IMR-90 (cell line): ENCODE results near the gene PPP2R5A. TPM values are rescaled to one million over a fixed set of nuclear protein-coding genes. Genes with fewer than 3 reads are reported as not detected.

Experiments
- ATAC-seq: fragments of 200-7000 bp; cut with Tn5 transposase; 2 replicates; pipeline ENCODE4 v1.9.1; 2020; ENCODE audit warnings: low read depth, mild to moderate bottlenecking, moderate library complexity
- BruUV-seq: library from RNA; stranded (reverse); fragments of 400-500 nt; replicated peaks from 2 replicates; lab custom pipeline; 2021; lab: Mats Ljungman, UMichigan
- CTCF ChIA-PET: fragments of 300-600 bp; formaldehyde crosslinking; extraction: SDS; loops from one replicate; lab custom pipeline; 2021; ENCODE audit warnings: antibody characterized with exemption; lab: Yijun Ruan, JAX
- POLR2A ChIA-PET: fragments of 300-600 bp; sonication (Branson Sonifier 250); formaldehyde crosslinking; loops from one replicate; lab custom pipeline; 2022; ENCODE audit warnings: antibody characterized with exemption; ENCODE audit not compliant: unreplicated experiment; lab: Charles Lee
- DNase-seq: peaks from one replicate; pipeline ENCODE4 v3.0.0; 2013
- H2AFZ ChIP-seq: replicated peaks from 2 replicates; pipeline ENCODE3; 2013; ENCODE audit warnings: low read length, mild to moderate bottlenecking; ENCODE audit not compliant: poor library complexity
- H2AK5ac ChIP-seq: 2 replicates; pipeline ENCODE4 v1.6.1; 2013; ENCODE audit warnings: low read depth, low read length, inconsistent platforms
- H2AK9ac ChIP-seq: replicated peaks from 2 replicates; pipeline ENCODE3; 2013; ENCODE audit warnings: mild to moderate bottlenecking, low read depth, low read length, moderate library complexity; ENCODE audit not compliant: poor library complexity
- H2BK120ac ChIP-seq: 2 replicates; pipeline ENCODE4 v1.6.1; 2013; ENCODE audit warnings: low read depth, low read length, inconsistent platforms
- H2BK15ac ChIP-seq: 3 replicates; pipeline ENCODE4 v1.6.1; 2013; ENCODE audit warnings: low read depth, low read length, inconsistent platforms
- H2BK20ac ChIP-seq: 2 replicates; pipeline ENCODE4 v1.6.1; 2013; ENCODE audit warnings: low read depth, mild to moderate bottlenecking, inconsistent platforms, low read length, moderate library complexity
- H2BK5ac ChIP-seq: 2 replicates; pipeline ENCODE4 v1.6.1; 2013; ENCODE audit warnings: mild to moderate bottlenecking, low read depth, low read length, inconsistent platforms; ENCODE audit not compliant: poor library complexity, severe bottlenecking
- H3K14ac ChIP-seq: replicated peaks from 2 replicates; pipeline ENCODE4 v1.6.1; 2013; ENCODE audit warnings: low read depth, low read length, inconsistent platforms
- H3K18ac ChIP-seq: 2 replicates; pipeline ENCODE4 v1.6.1; 2013; ENCODE audit warnings: low read depth, low read length, control low read depth
- H3K23ac ChIP-seq: 2 replicates; pipeline ENCODE4 v1.6.1; 2013; ENCODE audit warnings: low read depth, low read length, inconsistent platforms
- H3K27ac ChIP-seq: 2 replicates; pipeline ENCODE4 v1.5.1; 2013; ENCODE audit warnings: mild to moderate bottlenecking, control low read depth, low read length; ENCODE audit not compliant: insufficient read depth
- H3K27me3 ChIP-seq: 2 replicates; pipeline ENCODE4 v1.6.1; 2013; ENCODE audit warnings: low read length; ENCODE audit not compliant: control insufficient read depth, insufficient read depth
- H3K36me3 ChIP-seq: 2 replicates; pipeline ENCODE4 v1.6.1; 2013; ENCODE audit warnings: low read length, mixed read lengths; ENCODE audit not compliant: control insufficient read depth, insufficient read depth
- H3K4ac ChIP-seq: 2 replicates; pipeline ENCODE4 v1.6.1; 2013; ENCODE audit warnings: low read depth, low read length, inconsistent platforms
- H3K4me1 ChIP-seq: 2 replicates; pipeline ENCODE4 v1.6.1; 2013; ENCODE audit warnings: low read length, mixed read lengths; ENCODE audit not compliant: control insufficient read depth, insufficient read depth
- H3K4me2 ChIP-seq: 2 replicates; pipeline ENCODE4 v1.6.1; 2013; ENCODE audit warnings: low read depth, mild to moderate bottlenecking, control low read depth, low read length, moderate library complexity
- H3K4me3 ChIP-seq: 2 replicates; pipeline ENCODE4 v1.5.1; 2013; ENCODE audit warnings: low read depth, mild to moderate bottlenecking, control low read depth, low read length, moderate library complexity; ENCODE audit not compliant: insufficient read depth
- H3K56ac ChIP-seq: 2 replicates; pipeline ENCODE4 v1.6.1; 2013; ENCODE audit warnings: low read length, inconsistent platforms; ENCODE audit not compliant: insufficient read depth; ENCODE audit errors: extremely low read depth
- H3K79me1 ChIP-seq, 2 experiments: 2 replicates each; pipeline ENCODE4 v1.6.1; 2013; ENCODE audit warnings: low read length in 2 of 2, inconsistent platforms in 1 of 2, low read depth in 1 of 2
- H3K9ac ChIP-seq: 2 replicates; pipeline ENCODE4 v1.6.1; 2013; ENCODE audit warnings: low read depth, low read length, control low read depth
- H3K9me1 ChIP-seq: 2 replicates; pipeline ENCODE4 v1.6.1; 2013; ENCODE audit warnings: low read length, inconsistent platforms; ENCODE audit not compliant: insufficient read depth
- H3K9me3 ChIP-seq: 2 replicates; pipeline ENCODE4 v1.6.1; 2013; ENCODE audit warnings: low read length; ENCODE audit not compliant: control insufficient read depth, insufficient read depth
- H4K20me1 ChIP-seq: 2 replicates; pipeline ENCODE4 v1.6.1; 2013; ENCODE audit warnings: low read length, inconsistent platforms; ENCODE audit not compliant: insufficient read depth
- H4K5ac ChIP-seq: 2 replicates; pipeline ENCODE4 v1.6.1; 2013; ENCODE audit warnings: mild to moderate bottlenecking, low read depth, low read length, control low read depth
- H4K8ac ChIP-seq, 2 experiments: 2 replicates each; pipeline ENCODE4 v1.6.1; 2013; ENCODE audit warnings: low read depth in 2 of 2, low read length in 2 of 2, control low read depth in 1 of 2, inconsistent platforms in 1 of 2
- H4K91ac ChIP-seq: 2 replicates; pipeline ENCODE4 v1.6.1; 2013; ENCODE audit warnings: low read depth, low read length, inconsistent platforms; ENCODE audit not compliant: insufficient read depth
- CTCF ChIP-seq: conservative IDR thresholded peaks from 2 replicates; pipeline ENCODE4 v1.5.1; 2012; ENCODE audit warnings: mild to moderate bottlenecking, low read depth, low read length, improper control_type of control experiment
- FOS ChIP-seq: fragments of 150-350 bp; IDR thresholded peaks from 2 replicates; pipeline ENCODE4 v1.6.1; 2016; ENCODE audit warnings: low read depth, low read length
- MXI1 ChIP-seq: IDR thresholded peaks from 2 replicates; pipeline ENCODE4 v1.6.1; 2012; ENCODE audit warnings: low read depth, mild to moderate bottlenecking, low read length, moderate library complexity, borderline replicate concordance
- RFX5 ChIP-seq: IDR thresholded peaks from 2 replicates; pipeline ENCODE4 v1.8.0; 2012; ENCODE audit warnings: low read depth, mild to moderate bottlenecking, low read length, moderate library complexity
- WGBS, 2 experiments: methylation state at CpG; one replicate each; pipeline versions ENCODE4 v1.1.5 to v1.1.7; 2013; ENCODE audit warnings: missing lambda C conversion rate in 2 of 2; ENCODE audit not compliant: insufficient read length in 1 of 2; ENCODE audit errors: extremely low coverage in 2 of 2; 5-methylcytosine and 5-hydroxymethylcytosine counted together
- dilution Hi-C: fragments of 300-500 bp; cut with HindIII; formaldehyde crosslinking; loops from one replicate; pipeline ENCODE4 v1.14.3; 2018; ENCODE audit warnings: low sequenced_read_pairs; ENCODE audit not compliant: unreplicated experiment
- in situ Hi-C: fragments of 300-500 bp; cut with MboI; formaldehyde crosslinking; loops from 3 replicates; pipeline ENCODE4 v1.14.3; 2019; ENCODE audit warnings: low sequenced_read_pairs, inconsistent platforms, mixed read lengths
- intact Hi-C: fragments of 100-400 bp; cut with micrococcal nuclease; formaldehyde crosslinking; loops from 2 replicates; pipeline ENCODE4 v1.10.0; 2022
- polyA plus RNA-seq, 3 experiments: library from polyadenylated mRNA; depleted of rRNA; stranded (reverse); fragments of >200 nt; gene quantifications; 2 replicates each; pipeline ENCODE4 v1.2.3, GENCODE V29; 2012; ENCODE audit warnings: low replicate concordance in 1 of 3
- total RNA-seq: library from RNA; depleted of rRNA; stranded (reverse); fragments of >200 nt; gene quantifications from 2 replicates; pipeline ENCODE4 v1.2.3, GENCODE V29; 2012

The PPP2R5A gene
- total and polyA plus RNA-seq, 2 of the 4 experiments (the other 2 are of a cell fraction), result 8.4 to 12.6 TPM

DNA sequence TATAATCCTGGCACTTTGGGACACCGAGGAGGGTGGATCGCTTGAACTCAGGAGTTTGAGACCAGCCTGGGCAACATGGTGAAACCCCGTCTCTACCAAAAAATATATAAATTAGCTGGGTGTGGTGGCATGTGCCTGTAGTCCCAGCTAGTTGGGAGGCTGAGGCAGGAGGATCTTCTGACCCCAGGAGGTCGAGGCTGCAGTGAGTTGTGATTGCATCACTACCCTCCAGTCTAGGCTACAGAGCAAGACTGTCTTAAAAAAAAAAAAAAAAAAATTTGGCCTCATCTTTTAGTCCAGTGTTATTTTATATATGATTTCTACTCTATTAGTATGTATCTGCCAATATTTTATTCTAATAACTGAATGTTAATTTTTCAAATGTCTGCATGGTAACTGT, 59.7 kb downstream of the PPP2R5A start:
- H2BK20ac ChIP-seq, result no peak overlapping the region
- H4K8ac ChIP-seq, result no peak overlapping the region
- H2AK5ac ChIP-seq, result no peak overlapping the region
- H3K18ac ChIP-seq, result no peak overlapping the region
- intact Hi-C loops (no loop called here), in situ Hi-C loops (no loop called here), dilution Hi-C loops (no loop called here)
- ChIA-PET POLR2A (no interaction called here), CTCF (interaction anchor here (0.9 to 1.4 kb wide), 3 partner anchors 23 to 111 kb away, joined by 3 to 5 read pairs (median 3); no protein-coding TSS in a partner anchor)
- WGBS, 2 experiments, result no CpG with 5 or more reads among the region's 4 CpGs
- no peak overlapping the region for H3K9ac ChIP-seq
- ATAC-seq, result no peak
- no peaks in the 10 kb centered on the region for H4K20me1 ChIP-seq
- BruUV-seq, result no TSS peak
- no peak overlapping the region for H3K23ac ChIP-seq
- no peak overlapping the region for H2AFZ ChIP-seq
- H3K36me3 ChIP-seq, result peaks cover 13% of the 10 kb centered on the region
- H3K56ac ChIP-seq, result no peak overlapping the region
- H4K91ac ChIP-seq, result no peak overlapping the region
- no peak overlapping the region for H3K4me2 ChIP-seq
- no peak overlapping the region for H2AK9ac ChIP-seq
- DNase-seq, result no peak
- no peaks in the 10 kb centered on the region for H3K79me1 ChIP-seq
- no peak overlapping the region for H3K27ac ChIP-seq
- H3K9me3 ChIP-seq, result no peaks in the 10 kb centered on the region
- H2BK120ac ChIP-seq, result no peak overlapping the region
- no peak overlapping the region for H3K14ac ChIP-seq
- no peak overlapping the region for H3K4ac ChIP-seq
- no peak overlapping the region for H4K5ac ChIP-seq
- no peak overlapping the region for H2BK15ac ChIP-seq
- no peaks in the 10 kb centered on the region for H3K4me1 ChIP-seq
- H3K4me3 ChIP-seq, result no peak overlapping the region
- TF ChIP-seq CTCF (no peak), FOS (no peak), MXI1 (no peak), RFX5 (no peak)
- no peaks in the 10 kb centered on the region for H3K27me3 ChIP-seq
- no peaks in the 10 kb centered on the region for H3K9me1 ChIP-seq
- no peak overlapping the region for H2BK5ac ChIP-seq
